Keratinocyte (primary cell): ENCODE data around the gene CDKL5. TPM values are rescaled to one million over a fixed set of nuclear protein-coding genes. Genes with fewer than 3 reads are reported as not detected.

Experiments used
- DNase-seq: peaks from one replicate; pipeline ENCODE4 v3.0.0-alpha.2; 2011; ENCODE audit warnings: low read depth, missing footprints, low spot score
- FAIRE-seq: peaks from 2 replicates; lab custom pipeline; 2011; peaks lifted over from hg19 to GRCh38; lab: Jason Lieb, UNC
- H2AFZ ChIP-seq: 2 replicates; pipeline ENCODE4 v1.6.0; 2012; ENCODE audit warnings: low read length, control low read depth, inconsistent platforms; ENCODE audit not compliant: control insufficient read depth
- H3K27ac ChIP-seq: 2 replicates; pipeline ENCODE4 v1.5.1; 2011; ENCODE audit warnings: low read length; ENCODE audit not compliant: control insufficient read depth, insufficient read depth
- H3K27me3 ChIP-seq: 3 replicates; pipeline ENCODE4 v1.6.0; 2011; ENCODE audit warnings: low read length; ENCODE audit not compliant: control insufficient read depth, insufficient read depth; ENCODE audit errors: extremely low read depth
- H3K36me3 ChIP-seq, 2 experiments: 2 replicates in 1 of 2; 3 replicates in 1 of 2; pipeline ENCODE4 v1.5.1; 2011; ENCODE audit warnings: low read length in 2 of 2, mild to moderate bottlenecking in 1 of 2; ENCODE audit not compliant: control insufficient read depth in 2 of 2, insufficient read depth in 2 of 2; ENCODE audit errors: extremely low read depth in 1 of 2
- H3K4me1 ChIP-seq: 3 replicates; pipeline ENCODE4 v1.5.1; 2011; ENCODE audit warnings: low read length; ENCODE audit not compliant: control insufficient read depth, insufficient read depth; ENCODE audit errors: extremely low read depth
- H3K4me2 ChIP-seq: 3 replicates; pipeline ENCODE4 v1.6.0; 2011; ENCODE audit warnings: low read depth, low read length; ENCODE audit not compliant: control insufficient read depth, insufficient read depth; ENCODE audit errors: extremely low read depth
- H3K4me3 ChIP-seq, 3 experiments: fragments of 200-600 bp in 1 of 3; sonication (generic) in 1 of 3; 2 replicates in 2 of 3; 3 replicates in 1 of 3; pipeline ENCODE4 v1.5.1; 2011 to 2016; ENCODE audit warnings: low read length in 3 of 3, mild to moderate bottlenecking in 3 of 3, control low read depth in 2 of 3, inconsistent platforms in 1 of 3, low read depth in 1 of 3, mixed read lengths in 1 of 3, mixed run types in 1 of 3, moderate library complexity in 1 of 3; ENCODE audit not compliant: control insufficient read depth in 2 of 3, insufficient read depth in 2 of 3; ENCODE audit errors: extremely low read depth in 1 of 3
- H3K79me2 ChIP-seq: 2 replicates; pipeline ENCODE4 v1.6.0; 2012; ENCODE audit warnings: low read length; ENCODE audit not compliant: control insufficient read depth, insufficient read depth
- H3K9ac ChIP-seq: 3 replicates; pipeline ENCODE4 v1.6.0; 2011; ENCODE audit warnings: low read length; ENCODE audit not compliant: control insufficient read depth, insufficient read depth; ENCODE audit errors: extremely low read depth
- H3K9me1 ChIP-seq: 3 replicates; pipeline ENCODE4 v1.6.0; 2011; ENCODE audit warnings: low read length; ENCODE audit not compliant: control insufficient read depth, insufficient read depth; ENCODE audit errors: extremely low read depth
- H3K9me3 ChIP-seq: 2 replicates; pipeline ENCODE4 v1.5.1; 2012; ENCODE audit warnings: low read depth, low read length; ENCODE audit not compliant: control insufficient read depth
- H4K20me1 ChIP-seq: 3 replicates; pipeline ENCODE4 v1.6.0; 2011; ENCODE audit warnings: low read length; ENCODE audit not compliant: control insufficient read depth, insufficient read depth; ENCODE audit errors: extremely low read depth
- CTCF ChIP-seq, 3 experiments: IDR thresholded peaks in 1 of 3; conservative IDR thresholded peaks in 1 of 3; optimal IDR thresholded peaks in 1 of 3; 2 replicates in 2 of 3; 3 replicates in 1 of 3; pipeline versions ENCODE3 to v1.5.1; 2011; ENCODE audit warnings: low read length in 3 of 3, mild to moderate bottlenecking in 3 of 3, moderate library complexity in 2 of 3, control low read depth in 1 of 3, inconsistent platforms in 1 of 3; ENCODE audit not compliant: insufficient read depth in 2 of 3; ENCODE audit errors: extremely low read depth in 1 of 3
- EZH2 ChIP-seq: IDR thresholded peaks from one replicate; pipeline ENCODE4 v1.6.1; 2012; ENCODE audit warnings: inconsistent platforms, mild to moderate bottlenecking, low read length, moderate library complexity
- dilution Hi-C: fragments of 300-500 bp; cut with MboI; formaldehyde crosslinking; loops from one replicate; pipeline ENCODE4 v1.7.0; 2020; ENCODE audit warnings: low sequenced_read_pairs; ENCODE audit not compliant: extremely low pct_ligation_motif_present
- polyA plus RNA-seq, 5 experiments: library from polyadenylated mRNA; depleted of rRNA in 3 of 5; stranded (reverse) in 3 of 5; stranded (forward) in 1 of 5; unstranded in 1 of 5; fragments of >200 nt; gene quantifications; 1 replicate in 1 of 5; 2 replicates in 3 of 5; 3 replicates in 1 of 5; pipeline versions ENCODE4 v1.2.1 to v1.2.3, GENCODE V29; 2011 to 2012; ENCODE audit warnings: missing spikeins in 2 of 5, low read depth in 1 of 5, low replicate concordance in 1 of 5

CDKL5 gene
- polyA plus RNA-seq, 1 donor (not counting 4 experiments of a cell fraction or from before 2014, with no cell fraction given) = 3.4 TPM

GRCh38 chrX:18566748-18567147 lies 141.3 kb downstream of the CDKL5 start:
- H3K9ac ChIP-seq = no peak overlapping the region
- H3K9me3 ChIP-seq = no peaks in the 10 kb centered on the region
- no peak overlapping the region for H3K4me3 ChIP-seq
- H4K20me1 ChIP-seq = no peaks in the 10 kb centered on the region
- dilution Hi-C loops = no loop called here
- H3K27ac ChIP-seq = no peak overlapping the region
- no peak overlapping the region for H3K4me2 ChIP-seq
- no peak for FAIRE-seq
- no peaks in the 10 kb centered on the region for H3K27me3 ChIP-seq
- no peaks in the 10 kb centered on the region for H3K36me3 ChIP-seq
- H3K79me2 ChIP-seq = no peaks in the 10 kb centered on the region
- no peak for TF ChIP-seq CTCF (optimal IDR thresholded peaks at IDR 0.05 in 1 of 3, IDR thresholded peaks at IDR 0.05 in 1 of 3, conservative IDR thresholded peaks at IDR 0.05 in 1 of 3; ENCODE audit: extremely low read depth in 1 of 3, insufficient read depth in 2 of 3, low read length in 3 of 3)
- TF ChIP-seq EZH2 = no peak
- no peak overlapping the region for H2AFZ ChIP-seq
- no peaks in the 10 kb centered on the region for H3K9me1 ChIP-seq
- no peak for DNase-seq
- no peaks in the 10 kb centered on the region for H3K4me1 ChIP-seq

GRCh38 chrX:18573556-18573955 lies 148.1 kb downstream of the CDKL5 start:
- Histone ChIP-seq H2AFZ (no peak overlapping the region), H3K9me3 (no peaks in the 10 kb centered on the region), H3K4me1 (peaks cover 11% of the 10 kb centered on the region), H3K36me3 (no peaks in the 10 kb centered on the region), H3K4me2 (no peak overlapping the region), H3K4me3 (no peak overlapping the region), H3K9ac (no peak overlapping the region), H3K27ac (no peak overlapping the region), H3K27me3 (no peaks in the 10 kb centered on the region), H4K20me1 (no peaks in the 10 kb centered on the region), H3K9me1 (no peaks in the 10 kb centered on the region), H3K79me2 (no peaks in the 10 kb centered on the region)
- FAIRE-seq (no peak), DNase-seq (no peak)
- dilution Hi-C loops = no loop called here
- TF ChIP-seq EZH2 (no peak), CTCF (optimal IDR thresholded peaks at IDR 0.05 in 1 of 3, IDR thresholded peaks at IDR 0.05 in 1 of 3, conservative IDR thresholded peaks at IDR 0.05 in 1 of 3; ENCODE audit: extremely low read depth in 1 of 3, insufficient read depth in 2 of 3, low read length in 3 of 3) (no peak)
